HAP-1 (cell line): ENCODE data around the gene ABITRAM.
"Not testable (repeated sequence)": the region's sequence is repeated elsewhere in the genome, so short reads cannot be mapped to it uniquely, and the experiment has no call there.

Experiments used
- DNase-seq, 2 experiments: peaks; one replicate each; pipeline ENCODE4 v3.0.0-alpha.2; 2016 to 2020; ENCODE audit warnings: low spot score in 2 of 2
- H3K27me3 ChIP-seq: fragments of 250-450 bp; sonication (Bioruptor Pico); 2 replicates; pipeline ENCODE4 v1.5.1; 2020; ENCODE audit warnings: low read depth, mild to moderate bottlenecking, moderate library complexity
- H3K36me3 ChIP-seq: fragments of 250-450 bp; sonication (Bioruptor Pico); replicated peaks from 2 replicates; pipeline ENCODE4 v1.5.1; 2020; ENCODE audit warnings: mild to moderate bottlenecking
- H3K4me1 ChIP-seq: fragments of 250-450 bp; sonication (Bioruptor Pico); 2 replicates; pipeline ENCODE4 v1.5.1; 2020; ENCODE audit warnings: mild to moderate bottlenecking
- H3K4me3 ChIP-seq: fragments of 250-450 bp; sonication (Bioruptor Pico); 2 replicates; pipeline ENCODE4 v1.5.1; 2020; ENCODE audit warnings: mild to moderate bottlenecking, moderate library complexity
- H3K9me3 ChIP-seq: fragments of 250-450 bp; sonication (Bioruptor Pico); 2 replicates; pipeline ENCODE4 v1.5.1; 2020; ENCODE audit warnings: mild to moderate bottlenecking, moderate library complexity
- in situ Hi-C: fragments of 300-500 bp; cut with MboI; formaldehyde crosslinking; loops from 3 replicates; pipeline ENCODE4 v1.14.3; 2020; ENCODE audit warnings: low sequenced_read_pairs, inconsistent platforms, mixed read lengths

The ABITRAM gene

DNA sequence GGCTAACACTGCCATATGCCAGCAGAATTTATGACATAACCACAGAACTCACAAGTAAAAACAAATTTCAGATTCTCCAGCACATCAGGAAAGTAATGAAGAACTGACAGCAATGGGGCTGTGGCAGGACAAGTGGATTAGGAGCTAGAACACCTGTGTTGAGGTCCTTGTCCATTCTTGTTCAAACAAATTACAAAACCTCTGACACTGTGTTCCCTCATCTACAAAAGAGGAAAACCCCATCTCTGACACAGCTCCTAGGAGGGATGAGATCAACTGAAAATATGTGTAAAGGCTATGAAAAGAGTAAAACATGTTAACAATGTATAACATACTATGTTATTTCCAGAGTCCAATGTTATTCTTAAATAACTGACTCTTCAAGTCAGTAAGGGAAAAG lies 23.8 kb upstream of the ABITRAM start:
- no peaks in the 10 kb centered on the region for H3K27me3 ChIP-seq
- no peaks in the 10 kb centered on the region for H3K9me3 ChIP-seq
- peaks cover 68% of the 10 kb centered on the region for H3K36me3 ChIP-seq
- in situ Hi-C loops = no loop called here
- no peaks in the 10 kb centered on the region for H3K4me1 ChIP-seq
- DNase-seq = no peak
- H3K4me3 ChIP-seq = no peak overlapping the region

DNA sequence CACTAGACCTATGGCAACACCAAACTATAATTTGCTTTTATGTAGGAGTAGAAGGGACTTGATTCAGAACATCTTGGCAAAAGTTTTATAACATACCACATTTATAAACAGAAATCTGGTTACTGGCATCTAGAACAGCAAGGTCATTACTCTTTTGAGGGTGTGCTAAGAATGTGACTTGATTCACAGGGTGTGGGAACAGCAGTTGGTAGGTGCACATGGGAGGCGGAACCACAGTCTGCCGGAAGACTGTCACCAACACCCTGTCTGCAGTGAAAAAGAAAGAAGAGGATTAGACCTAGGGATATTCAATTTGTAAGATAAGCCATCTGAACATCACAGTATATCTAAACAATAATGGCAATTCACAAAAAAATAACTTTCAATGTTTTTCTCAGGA lies 23.3 kb upstream of the ABITRAM start:
- in situ Hi-C loops = no loop called here
- no peak overlapping the region for H3K4me3 ChIP-seq
- H3K9me3 ChIP-seq = no peaks in the 10 kb centered on the region
- no peak for DNase-seq
- peaks cover 66% of the 10 kb centered on the region for H3K36me3 ChIP-seq
- H3K4me1 ChIP-seq = no peaks in the 10 kb centered on the region
- no peaks in the 10 kb centered on the region for H3K27me3 ChIP-seq

DNA sequence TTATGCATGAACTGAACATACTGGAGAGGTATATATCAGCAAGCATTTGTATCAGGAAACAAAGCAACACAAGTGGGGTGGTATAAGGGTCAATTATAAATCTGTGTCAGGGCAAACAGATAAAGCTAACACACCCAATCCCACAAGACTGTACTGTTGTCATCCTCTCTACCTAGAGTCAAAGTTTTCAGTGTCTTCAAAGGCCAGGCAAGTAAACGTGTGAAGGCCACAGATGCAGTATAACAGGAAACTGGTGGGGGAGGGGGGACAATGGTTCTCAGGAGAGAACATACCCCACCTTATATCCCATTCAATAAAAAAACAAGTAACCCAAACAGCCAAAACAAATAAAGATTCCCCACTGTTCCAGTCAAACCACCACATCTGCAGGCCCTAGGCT lies 22.4 kb upstream of the ABITRAM start:
- Histone ChIP-seq H3K4me1 (no peaks in the 10 kb centered on the region), H3K4me3 (no peak overlapping the region), H3K9me3 (no peaks in the 10 kb centered on the region), H3K27me3 (no peaks in the 10 kb centered on the region), H3K36me3 (peaks cover 61% of the 10 kb centered on the region)
- in situ Hi-C loops = no loop called here
- no peak for DNase-seq

DNA sequence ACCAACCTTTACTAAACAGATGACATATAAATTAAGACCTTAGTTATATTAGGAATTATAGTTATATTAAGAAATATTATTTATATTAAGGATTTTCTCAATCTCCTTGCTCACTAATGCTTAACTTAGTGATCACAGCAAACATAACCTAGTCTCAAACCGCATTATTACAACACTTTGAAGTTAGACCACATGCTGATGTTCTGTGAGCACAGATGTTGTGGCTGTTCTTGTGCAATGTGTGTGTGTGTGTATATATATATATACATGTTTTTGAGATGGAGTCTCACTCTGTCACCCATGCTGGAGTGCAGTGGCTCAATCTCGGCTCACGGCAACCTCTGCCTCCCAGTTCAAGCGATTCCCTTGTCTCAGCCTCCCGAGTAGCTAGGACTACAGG lies 20.8 kb upstream of the ABITRAM start:
- Histone ChIP-seq H3K27me3 (no peaks in the 10 kb centered on the region), H3K4me3 (no peak overlapping the region), H3K9me3 (no peaks in the 10 kb centered on the region), H3K36me3 (peaks cover 51% of the 10 kb centered on the region), H3K4me1 (no peaks in the 10 kb centered on the region)
- DNase-seq = no peak
- in situ Hi-C loops = no loop called here

DNA sequence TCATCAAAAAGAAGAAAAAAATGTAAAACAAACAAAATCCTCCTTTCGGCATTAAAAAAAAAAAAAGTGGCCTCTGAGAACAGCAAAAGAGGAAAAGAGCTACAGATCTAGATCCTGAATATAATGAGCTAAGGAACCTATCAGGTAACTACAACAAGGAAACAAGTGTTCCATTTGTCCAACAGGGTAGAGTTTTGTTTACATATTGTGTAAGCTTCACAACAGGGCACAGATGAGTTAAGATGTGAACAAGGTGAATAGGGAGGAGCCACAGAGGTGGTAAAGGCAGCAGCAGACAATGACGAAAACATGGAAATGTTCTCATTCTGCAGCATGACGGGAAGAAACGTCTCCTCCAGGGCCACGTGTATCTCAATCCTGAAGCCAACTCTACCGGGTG lies 14.7 kb upstream of the ABITRAM start:
- in situ Hi-C loops = no loop called here
- H3K36me3 ChIP-seq = peaks cover 49% of the 10 kb centered on the region

DNA sequence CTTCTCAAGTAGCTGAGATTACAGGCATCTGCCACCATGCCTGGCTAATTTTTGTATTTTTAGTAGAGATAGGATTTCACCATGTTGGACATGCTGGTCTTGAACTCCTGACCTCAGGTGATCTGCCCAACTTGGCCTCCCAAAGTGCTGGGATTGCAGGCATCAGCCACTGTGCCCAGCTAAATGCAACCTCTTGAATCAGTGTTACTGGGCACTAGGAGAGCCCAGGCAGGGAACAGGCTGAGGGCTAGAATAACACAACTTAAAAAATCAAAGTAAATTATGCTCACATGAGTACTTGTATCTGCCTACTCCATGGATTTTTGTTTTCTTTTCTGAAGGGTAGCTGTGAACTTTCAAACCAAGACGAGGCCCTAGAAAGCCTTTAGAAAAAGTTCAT lies 13.8 kb upstream of the ABITRAM start:
- H3K4me3 ChIP-seq, H3K27me3 ChIP-seq, H3K9me3 ChIP-seq, H3K4me1 ChIP-seq, in situ Hi-C loops, DNase-seq: not testable (repeated sequence)
- H3K36me3 ChIP-seq = peaks cover 54% of the 10 kb centered on the region

More for the DNA sequence above, 14.7 kb upstream of the ABITRAM start:
- H3K9me3 ChIP-seq = no peaks in the 10 kb centered on the region
- no peaks in the 10 kb centered on the region for H3K27me3 ChIP-seq
- DNase-seq = no peak
- H3K4me3 ChIP-seq = no peak overlapping the region
- H3K4me1 ChIP-seq = no peaks in the 10 kb centered on the region

DNA sequence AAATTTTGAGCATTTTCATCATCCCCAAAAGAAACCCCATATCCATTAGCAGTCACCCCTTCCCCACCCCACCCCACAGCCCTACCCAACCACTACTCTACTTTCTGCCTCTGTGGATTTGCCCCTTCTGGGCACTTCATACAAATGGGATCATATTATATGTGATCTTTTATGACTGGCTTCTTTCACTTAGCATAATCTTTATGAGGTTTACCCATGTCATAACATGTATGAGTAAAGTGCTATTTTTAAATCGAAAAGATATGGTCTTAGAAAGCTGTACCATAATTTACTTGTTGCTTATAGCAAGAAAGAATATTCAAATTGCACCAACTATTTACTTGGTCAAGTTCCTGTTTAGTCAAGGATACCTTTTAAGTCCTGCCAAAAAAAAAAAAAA lies 13.0 kb upstream of the ABITRAM start:
- Histone ChIP-seq H3K4me1 (no peaks in the 10 kb centered on the region; the same call in 1 of the 2 replicates), H3K9me3 (no peaks in the 10 kb centered on the region), H3K4me3 (no peak overlapping the region), H3K27me3 (no peaks in the 10 kb centered on the region), H3K36me3 (peaks cover 56% of the 10 kb centered on the region)
- no peak for DNase-seq
- in situ Hi-C loops = no loop called here

DNA sequence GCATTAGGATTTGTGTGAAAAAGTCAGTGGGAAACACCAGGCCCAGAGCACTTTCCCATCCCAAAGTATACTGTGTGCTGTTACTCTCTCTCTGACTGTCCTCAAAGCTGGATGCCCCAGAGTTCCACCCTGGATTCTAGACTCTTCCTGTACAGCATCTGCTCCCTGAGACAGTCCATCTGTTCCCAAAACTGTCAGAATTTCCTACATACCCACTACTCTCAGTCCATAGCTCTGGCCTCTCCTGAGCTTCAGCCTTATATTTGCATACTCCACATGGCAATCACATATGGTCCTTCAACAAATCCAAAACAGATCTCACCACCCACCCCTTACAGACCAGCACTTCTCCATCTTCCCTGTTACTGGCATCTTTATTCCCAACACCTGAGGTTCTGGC lies 9.7 kb upstream of the ABITRAM start:
- no peak for DNase-seq
- Histone ChIP-seq H3K4me1 (peaks cover 5% of the 10 kb centered on the region), H3K36me3 (peaks cover 79% of the 10 kb centered on the region), H3K4me3 (no peak overlapping the region), H3K27me3 (no peaks in the 10 kb centered on the region), H3K9me3 (no peaks in the 10 kb centered on the region)
- in situ Hi-C loops = no loop called here

DNA sequence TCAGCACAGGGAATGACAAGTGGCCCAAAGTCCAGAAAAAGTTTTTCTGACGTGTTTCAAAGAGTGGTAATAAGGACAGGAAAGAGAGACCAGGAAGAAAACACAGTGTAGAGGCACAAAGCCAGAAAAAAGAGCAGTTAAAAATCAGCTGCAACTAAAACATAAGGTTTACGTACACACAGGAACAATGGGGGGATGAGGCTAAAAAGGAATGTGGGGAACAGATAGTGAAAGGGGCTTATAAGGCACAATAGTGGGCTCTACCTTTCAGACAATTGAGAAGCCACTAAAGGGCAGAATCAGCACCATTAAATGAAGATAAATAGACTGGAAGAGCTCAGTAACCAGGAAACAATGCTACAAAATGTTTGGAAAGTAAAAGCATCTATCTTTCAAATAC lies 5.8 kb upstream of the ABITRAM start:
- peaks cover 20% of the 10 kb centered on the region for H3K4me1 ChIP-seq
- peaks cover 61% of the 10 kb centered on the region for H3K36me3 ChIP-seq
- no peak for DNase-seq
- no peaks in the 10 kb centered on the region for H3K27me3 ChIP-seq
- in situ Hi-C loops = no loop called here
- no peak overlapping the region for H3K4me3 ChIP-seq
- H3K9me3 ChIP-seq = no peaks in the 10 kb centered on the region

DNA sequence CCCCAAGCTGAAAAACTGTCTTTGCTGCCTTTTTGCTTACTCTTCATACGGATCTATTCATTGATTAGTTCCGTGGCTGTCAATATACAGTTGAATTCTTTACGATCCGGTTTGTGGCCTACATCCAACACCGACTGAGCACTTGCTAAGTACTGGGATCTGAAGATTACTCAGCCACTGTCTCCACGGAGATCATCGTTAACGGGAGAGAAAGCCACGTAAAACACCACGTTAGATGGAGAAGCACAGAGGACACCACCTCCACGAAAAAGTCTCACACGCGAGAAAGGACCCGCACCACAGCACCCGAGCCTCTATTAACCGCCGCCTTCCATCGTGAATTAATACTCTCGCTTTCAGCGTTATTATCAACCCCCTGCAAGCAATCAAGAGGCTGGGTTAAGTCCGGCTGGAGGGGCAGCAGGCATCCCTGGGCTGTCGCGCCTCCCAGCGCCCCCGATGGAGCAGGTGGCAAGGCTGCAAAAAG lies 926 bp upstream of the ABITRAM start:
- peaks cover 19% of the 10 kb centered on the region for H3K4me1 ChIP-seq
- in situ Hi-C loops = no loop called here
- no peaks in the 10 kb centered on the region for H3K9me3 ChIP-seq
- H3K27me3 ChIP-seq = no peaks in the 10 kb centered on the region
- peak overlapping the region; percentile 95 for H3K4me3 ChIP-seq
- DNase-seq = no peak
- H3K36me3 ChIP-seq = peaks cover 22% of the 10 kb centered on the region

DNA sequence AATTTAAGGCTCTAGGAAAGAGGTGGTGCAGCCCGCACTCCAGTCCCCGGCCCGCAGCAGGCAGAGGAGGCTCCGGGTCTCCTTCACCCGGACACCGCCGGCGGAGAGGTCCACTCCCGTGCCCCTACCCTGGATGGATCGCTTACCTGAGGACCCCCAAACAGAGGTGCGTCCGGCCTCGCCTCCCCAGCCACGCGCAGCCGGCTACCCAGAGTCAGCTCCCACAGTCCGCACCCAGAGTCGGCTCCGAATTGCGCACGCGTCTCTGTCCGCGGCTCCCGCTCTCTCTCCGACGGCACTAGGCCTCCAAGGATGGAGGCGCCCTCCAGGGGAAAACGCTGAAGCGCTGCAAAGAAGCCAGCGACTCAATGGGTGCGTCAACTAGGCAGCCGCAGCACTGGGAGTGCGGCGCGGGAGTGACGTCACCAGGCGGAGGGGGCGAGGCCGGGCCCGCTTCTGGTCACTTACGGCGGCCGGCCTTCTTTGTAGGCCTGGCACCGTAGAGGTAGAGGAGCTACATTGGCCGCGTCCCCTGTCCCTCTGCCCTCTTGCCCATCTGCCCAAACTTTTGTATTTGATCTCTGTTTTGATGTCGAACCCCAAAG lies 380 bp upstream of the ABITRAM start, which contains the start of gene ELP1:
ELP1 (minus strand) TSS at position 407 of the 605 bp plus-strand sequence. CDS start 2,978 bp downstream, outside the sequence.
- no peaks in the 10 kb centered on the region for H3K9me3 ChIP-seq
- in situ Hi-C loops = no loop called here
- peak; percentile 87 to 96 for DNase-seq
- H3K36me3 ChIP-seq = peaks cover 16% of the 10 kb centered on the region
- H3K27me3 ChIP-seq = no peaks in the 10 kb centered on the region
- peak within 1 kb of the TSS; percentile 95 for H3K4me3 ChIP-seq
- H3K4me1 ChIP-seq = peaks cover 19% of the 10 kb centered on the region

DNA sequence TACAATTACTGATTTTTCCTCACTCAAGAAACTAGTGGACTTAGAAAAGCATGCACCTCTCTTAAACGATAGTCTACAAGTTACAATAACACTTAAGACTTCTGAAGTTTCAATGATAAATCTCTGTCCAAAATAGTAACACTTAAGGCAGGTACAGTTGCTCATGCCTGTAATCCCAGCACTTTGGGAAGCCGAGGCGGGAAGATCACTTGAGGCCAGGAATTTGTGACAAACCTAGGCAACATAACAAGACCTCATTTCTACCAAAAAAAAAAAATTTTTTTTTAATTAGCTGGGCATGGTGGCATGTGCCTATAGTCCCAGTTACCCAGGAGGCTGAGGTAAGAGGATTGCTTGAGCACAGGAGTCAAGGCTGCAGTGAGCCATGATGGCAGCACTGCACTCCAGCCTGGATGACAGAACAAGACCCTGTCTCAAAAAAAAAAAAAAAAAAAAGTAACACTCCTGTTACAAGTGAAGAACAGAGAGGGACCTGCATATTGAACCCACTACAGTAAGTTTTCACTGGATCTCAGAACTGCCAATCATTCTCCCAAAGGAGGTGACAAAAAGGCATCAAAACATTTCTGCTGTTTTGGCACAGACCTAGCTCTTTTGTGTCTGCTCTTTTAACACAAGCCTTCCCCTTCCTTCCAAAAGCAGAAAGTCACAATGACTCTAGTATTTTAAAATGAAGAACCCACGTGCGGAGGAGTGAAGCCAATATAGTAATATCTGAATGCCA lies 3.5 kb downstream of the ABITRAM start:
- H3K27me3 ChIP-seq = no peaks in the 10 kb centered on the region
- peaks cover 25% of the 10 kb centered on the region for H3K36me3 ChIP-seq
- in situ Hi-C loops = no loop called here
- no peaks in the 10 kb centered on the region for H3K9me3 ChIP-seq
- H3K4me1 ChIP-seq = peaks cover 4% of the 10 kb centered on the region; the same call in 1 of the 2 replicates
- no peak overlapping the region for H3K4me3 ChIP-seq
- DNase-seq = no peak

DNA sequence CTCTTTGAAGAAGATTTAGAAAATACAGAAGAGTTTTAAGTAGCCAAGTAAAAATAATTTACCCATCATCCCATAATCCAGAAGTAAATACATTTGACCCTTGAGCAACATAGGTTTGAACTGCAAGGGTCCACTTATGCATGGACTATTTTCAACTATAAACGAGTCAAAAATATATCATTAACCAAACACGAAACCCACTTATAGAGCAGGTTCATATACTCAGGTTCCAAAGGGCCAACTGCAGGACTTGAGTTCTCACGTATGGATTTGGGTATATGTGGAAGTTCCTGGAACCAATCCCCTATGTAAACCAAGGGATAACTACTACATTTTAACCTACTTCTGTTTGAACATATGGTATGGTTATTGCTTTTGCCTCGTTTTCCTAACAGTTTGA lies 5.8 kb downstream of the ABITRAM start:
- H3K27me3 ChIP-seq = no peaks in the 10 kb centered on the region
- in situ Hi-C loops = no loop called here
- H3K36me3 ChIP-seq = peaks cover 29% of the 10 kb centered on the region
- no peak for DNase-seq
- H3K4me1 ChIP-seq = 0 out of 2 replicates have a peak, but pooled peaks cover 4% of the 10 kb centered on the region
- no peak overlapping the region for H3K4me3 ChIP-seq
- no peaks in the 10 kb centered on the region for H3K9me3 ChIP-seq

DNA sequence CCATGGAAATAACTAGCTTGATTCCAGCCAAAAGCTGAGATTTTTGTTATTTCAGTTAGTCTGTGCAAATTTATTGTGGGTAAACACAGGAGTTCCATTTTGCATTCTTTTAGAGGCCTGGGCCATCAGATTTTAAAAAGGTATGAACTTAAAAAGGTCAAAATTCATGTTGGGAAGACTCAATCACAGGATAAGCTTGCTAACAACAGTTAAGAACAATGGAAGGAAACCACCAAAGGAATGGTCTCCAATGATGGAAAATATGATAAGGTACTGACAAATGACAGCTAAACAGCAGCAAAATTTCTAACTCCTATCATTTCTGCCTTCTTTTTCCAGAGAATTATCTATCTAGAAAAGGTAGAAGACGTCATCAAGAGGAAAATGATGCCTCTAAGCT lies 16.0 kb downstream of the ABITRAM start:
- no peaks in the 10 kb centered on the region for H3K36me3 ChIP-seq
- H3K4me1 ChIP-seq = no peaks in the 10 kb centered on the region
- in situ Hi-C loops = no loop called here
- H3K27me3 ChIP-seq = no peaks in the 10 kb centered on the region
- H3K9me3 ChIP-seq = no peaks in the 10 kb centered on the region
- no peak for DNase-seq
- no peak overlapping the region for H3K4me3 ChIP-seq
